Measurements from ENCODE around the gene SMG6.

- TF ChIP-seq CTCF (IDR thresholded peaks at IDR 0.05) (no peak), POLR2A (IDR thresholded peaks at IDR 0.05) (no peak)
These were observed 157.3 kb downstream of the SMG6 start for GRCh38 chr17:2146132-2146871.

Measured in uterus (tissue), 2 donors.